GM21576 (cell line): ENCODE measurements around the gene ZNF217.
"Not testable (repeated sequence)": the region's sequence is repeated elsewhere in the genome, so short reads cannot be mapped to it uniquely, and the experiment has no call there.

Experiments
- ATAC-seq: cut with Tn5 transposase; IDR thresholded peaks from one replicate; pipeline ENCODE4 v1.9.1; 2021; ENCODE audit warnings: mild to moderate bottlenecking, moderate library complexity; ENCODE audit not compliant: unreplicated experiment

ZNF217 gene

GRCh38 chr20:53622247-53623133 lies 28.9 kb upstream of the ZNF217 start:
- no peak for ATAC-seq

DNA sequence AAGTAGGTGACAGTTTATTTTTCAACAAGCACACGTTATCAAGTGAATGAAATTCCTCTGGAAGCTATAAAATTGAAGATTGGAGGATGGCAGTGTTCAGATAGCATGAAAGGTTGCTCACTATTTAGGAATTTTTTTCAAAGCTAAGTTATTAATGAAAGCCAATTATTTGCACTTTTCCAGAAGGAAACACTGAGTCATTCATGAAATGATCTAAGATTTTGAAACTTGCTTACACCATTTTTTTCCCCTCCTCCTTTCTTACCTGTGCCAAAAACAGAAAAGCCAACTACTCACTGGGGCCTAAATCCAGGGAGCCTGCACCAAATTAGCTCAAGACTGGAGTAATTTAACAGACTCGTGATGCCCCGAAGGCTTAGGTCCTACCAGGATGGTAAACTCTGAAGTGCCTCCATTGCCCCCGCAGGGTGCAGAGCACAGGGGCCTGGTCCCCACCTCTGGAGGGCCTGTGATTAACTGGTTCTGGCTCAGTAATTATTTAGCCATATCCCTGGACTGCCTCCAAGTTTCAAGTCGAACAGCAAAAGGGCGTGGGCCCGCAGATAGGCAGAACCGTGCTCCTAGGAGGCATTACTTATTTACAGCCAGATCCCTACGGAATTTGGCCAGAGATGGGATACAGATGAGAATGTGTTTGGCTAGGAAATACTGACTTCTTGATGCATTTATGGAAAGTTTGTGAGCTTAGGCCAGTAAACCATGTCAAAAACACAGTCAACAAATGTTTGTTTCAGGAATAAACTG lies 28.0 kb upstream of the ZNF217 start:
- no peak for ATAC-seq

DNA sequence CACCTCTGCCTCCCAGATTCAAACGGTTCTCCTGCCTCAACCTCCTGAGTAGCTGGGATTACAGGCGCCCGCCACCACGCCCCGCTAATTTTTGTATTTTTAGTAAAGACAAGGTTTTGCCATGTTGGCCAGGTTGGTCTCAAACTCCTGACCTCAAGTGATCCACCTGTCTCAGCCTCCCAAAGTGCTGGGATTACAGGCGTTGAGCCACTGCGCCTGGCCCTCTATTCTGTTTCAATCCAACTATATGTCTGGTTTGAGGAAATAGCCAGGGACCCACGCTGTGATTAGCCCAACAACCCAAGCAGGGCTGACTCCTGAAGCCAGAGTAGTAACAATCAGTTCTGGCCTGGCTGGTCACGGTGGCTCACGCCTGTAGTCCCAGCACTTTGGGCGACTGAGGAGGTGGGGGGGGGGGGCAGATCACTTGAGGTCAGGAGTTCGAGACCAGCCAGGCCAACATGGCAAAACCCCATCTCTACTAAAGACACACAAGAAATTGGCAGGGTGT lies 24.9 kb upstream of the ZNF217 start:
- not testable (repeated sequence) for ATAC-seq

DNA sequence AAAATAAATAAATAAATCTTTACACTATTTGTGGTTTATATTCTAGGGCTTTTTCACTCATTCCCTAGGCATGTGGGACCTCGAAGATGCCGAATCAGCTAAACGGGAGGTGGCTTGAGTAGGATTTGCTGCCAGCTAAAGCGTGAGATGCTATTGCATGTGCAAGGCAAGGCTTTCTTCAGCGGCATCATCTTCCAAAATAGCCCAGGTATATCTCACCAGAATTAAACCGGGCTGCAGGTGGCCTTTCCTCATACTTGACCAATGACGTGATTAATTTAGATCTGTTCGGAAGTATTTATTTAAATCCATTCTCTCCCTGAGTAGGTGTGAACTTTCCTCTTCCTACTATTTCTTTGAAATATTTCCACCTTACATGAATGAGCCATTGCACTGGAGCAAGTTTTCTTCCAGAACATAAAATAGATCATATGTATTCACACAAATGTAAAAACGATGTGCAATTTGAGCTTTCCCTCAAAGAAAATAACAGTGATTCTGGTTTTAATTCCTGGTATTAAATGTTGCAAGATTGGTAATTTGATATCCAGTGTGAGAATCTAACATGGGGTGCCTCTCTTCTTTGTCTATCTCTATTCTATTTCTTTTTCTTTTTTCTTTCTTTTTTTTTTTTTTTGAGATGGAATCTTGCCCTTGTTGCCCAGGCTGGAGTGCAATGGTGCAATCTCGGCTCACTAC lies 24.3 kb upstream of the ZNF217 start:
- no peak for ATAC-seq

- not testable (repeated sequence) for ATAC-seq
Observed at GRCh38 chr20:53616489-53616888, 22.9 kb upstream of the ZNF217 start.

- ATAC-seq: no peak
Observed at GRCh38 chr20:53613748-53614147, 20.1 kb upstream of the ZNF217 start.

- ATAC-seq: not testable (repeated sequence)
Observed at GRCh38 chr20:53612289-53612688, 18.6 kb upstream of the ZNF217 start.

- ATAC-seq: no peak
Observed at GRCh38 chr20:53611449-53611894, 17.8 kb upstream of the ZNF217 start.

- ATAC-seq: no peak
Observed at GRCh38 chr20:53609491-53610445, 16.1 kb upstream of the ZNF217 start.

- ATAC-seq: no peak
Observed at GRCh38 chr20:53608456-53609452, 15.1 kb upstream of the ZNF217 start.

DNA sequence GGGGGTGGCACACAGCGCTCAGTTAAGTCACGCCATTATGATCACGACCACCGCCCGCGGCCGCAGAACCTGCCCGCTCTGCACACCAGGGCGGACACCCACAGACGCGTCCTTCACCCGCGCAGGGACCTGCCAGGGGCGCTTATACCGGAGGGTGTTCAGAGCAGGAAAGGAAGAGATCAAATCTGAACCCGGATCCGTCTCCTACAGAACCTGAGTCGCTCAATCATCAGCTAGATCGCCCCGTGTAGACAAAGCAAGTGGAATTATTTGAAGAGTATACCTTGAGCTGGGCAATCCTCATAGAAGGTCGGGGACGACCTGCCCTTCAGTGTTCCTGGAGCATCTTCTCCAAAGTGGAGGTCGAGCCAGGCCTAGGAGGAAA lies 14.4 kb upstream of the ZNF217 start:
- ATAC-seq: no peak

DNA sequence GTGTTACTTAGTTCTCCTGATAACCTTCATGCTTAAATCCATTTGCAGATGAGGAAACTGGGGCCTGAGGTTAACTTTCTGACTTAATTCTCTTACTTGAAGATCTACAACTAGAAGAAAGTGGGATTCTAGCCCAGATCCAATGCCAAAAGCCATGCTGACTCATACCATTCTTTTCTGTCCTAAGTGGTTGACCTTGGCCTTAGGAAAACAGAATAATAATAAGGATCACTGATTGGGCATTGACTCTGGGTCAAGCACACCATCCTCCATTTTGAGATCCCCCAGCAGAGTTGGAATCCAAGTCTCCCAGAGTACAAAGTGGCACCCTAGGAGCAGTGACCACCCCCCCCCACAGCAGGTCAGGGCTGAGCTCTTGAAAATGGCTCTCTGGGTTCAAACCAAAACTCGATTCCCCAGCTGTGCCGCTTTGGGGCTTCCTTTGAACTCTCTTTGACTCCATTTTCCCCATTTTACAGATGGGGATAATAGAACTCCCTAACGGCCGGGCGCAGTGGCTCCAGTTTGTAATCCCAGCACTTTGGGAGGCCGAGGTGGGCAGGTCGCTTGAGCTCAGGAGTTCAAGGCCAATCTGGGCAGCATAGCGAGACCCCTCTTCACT lies 12.8 kb upstream of the ZNF217 start:
- no peak for ATAC-seq

DNA sequence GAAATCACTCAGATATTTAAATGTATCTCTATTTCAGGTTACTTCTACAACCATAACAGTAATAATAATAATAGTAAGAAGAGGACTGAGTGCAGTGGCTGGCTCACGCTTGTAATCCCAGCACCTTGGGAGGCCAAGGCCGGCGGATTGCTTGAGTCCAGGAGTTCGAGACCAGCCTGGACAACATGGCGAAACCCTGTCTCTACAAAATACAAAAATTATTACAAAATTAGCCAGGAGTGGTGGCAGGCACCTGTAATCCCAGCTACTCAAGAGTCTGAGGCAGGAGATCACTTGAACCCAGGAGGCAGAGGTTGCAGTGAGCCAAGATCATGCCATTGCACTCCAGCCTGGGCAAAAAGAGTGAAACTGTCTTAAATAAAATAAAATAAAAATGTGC lies 11.8 kb upstream of the ZNF217 start:
- ATAC-seq: not testable (repeated sequence)

- ATAC-seq: not testable (repeated sequence)
Observed at GRCh38 chr20:53604846-53605245, 11.2 kb upstream of the ZNF217 start.

- ATAC-seq: no peak
Observed at GRCh38 chr20:53602661-53603060, 9.0 kb upstream of the ZNF217 start.

DNA sequence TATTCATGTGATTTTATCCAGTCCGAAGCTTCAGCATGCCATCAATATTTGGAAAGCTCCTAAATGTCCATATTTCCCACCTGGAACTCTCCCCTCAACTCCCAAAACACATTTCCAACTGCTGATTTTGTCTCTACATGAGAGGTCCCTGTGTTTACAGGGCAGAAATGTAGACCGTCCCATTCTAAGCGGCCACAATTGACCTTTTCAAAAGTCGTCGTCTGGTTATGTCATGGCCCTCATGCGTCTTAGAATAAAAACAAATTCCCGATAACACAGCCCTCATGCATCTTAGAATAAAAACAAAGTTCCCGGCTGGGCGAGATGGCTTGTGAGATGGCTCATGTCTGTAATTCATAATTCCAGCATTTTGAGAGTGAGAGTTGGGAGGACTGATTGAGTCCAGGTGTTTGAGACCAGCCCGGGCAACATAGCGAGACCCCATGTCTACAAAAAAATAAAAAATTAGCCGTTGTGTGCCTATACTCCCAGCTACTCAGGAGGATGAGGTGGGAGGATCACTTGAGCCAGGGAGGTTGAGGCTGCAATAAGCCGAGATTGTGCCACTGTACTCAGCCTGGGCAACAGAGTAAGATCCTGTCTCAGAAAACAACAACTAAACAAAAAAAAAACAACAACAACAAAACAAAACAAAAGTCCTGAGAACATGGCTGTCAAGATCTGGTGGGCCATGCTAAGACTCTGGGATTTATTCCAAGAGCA lies 6.4 kb upstream of the ZNF217 start:
- ATAC-seq: no peak

- no peak for ATAC-seq
Observed at GRCh38 chr20:53599378-53599777, 5.7 kb upstream of the ZNF217 start.

DNA sequence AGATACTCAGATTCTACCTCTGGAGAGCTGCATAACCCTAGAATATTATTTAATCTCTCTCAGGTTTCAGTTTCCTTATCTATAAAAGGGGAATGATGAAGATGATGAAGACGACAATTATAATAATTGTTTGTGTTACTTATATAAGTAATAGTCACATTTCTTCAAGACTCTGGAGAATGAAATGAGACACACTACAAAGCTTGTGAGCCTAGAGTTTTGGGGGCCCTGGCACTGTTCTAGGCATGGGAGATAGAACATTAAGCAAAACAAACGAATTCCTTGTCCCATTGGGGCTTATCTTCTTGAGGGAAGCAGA lies 5.4 kb upstream of the ZNF217 start:
- ATAC-seq: no peak
